CD4-positive, alpha-beta T cell treated with Interleukin-2 at 100 ng/mL for 4 hours (primary cell): ENCODE results near the gene CAMTA1.
"Not testable (repeated sequence)": the region's sequence is repeated elsewhere in the genome, so short reads cannot be mapped to it uniquely, and the experiment has no call there.

ENCODE experiments used
- DNase-seq: peaks from one replicate; pipeline ENCODE4 v3.0.0-alpha.2; 2020; ENCODE audit warnings: low spot score

Gene CAMTA1

GRCh38 chr1:7702365-7702764 is 917.1 kb downstream of the CAMTA1 start:
- DNase-seq: no peak

- no peak for DNase-seq
These were observed 918.3 kb downstream of the CAMTA1 start for GRCh38 chr1:7703321-7704213.

GRCh38 chr1:7704214-7705047 is 919.2 kb downstream of the CAMTA1 start:
- peak; percentile 91 for DNase-seq

GRCh38 chr1:7705048-7705907 is 920.0 kb downstream of the CAMTA1 start:
- DNase-seq: peak; percentile 40

DNA sequence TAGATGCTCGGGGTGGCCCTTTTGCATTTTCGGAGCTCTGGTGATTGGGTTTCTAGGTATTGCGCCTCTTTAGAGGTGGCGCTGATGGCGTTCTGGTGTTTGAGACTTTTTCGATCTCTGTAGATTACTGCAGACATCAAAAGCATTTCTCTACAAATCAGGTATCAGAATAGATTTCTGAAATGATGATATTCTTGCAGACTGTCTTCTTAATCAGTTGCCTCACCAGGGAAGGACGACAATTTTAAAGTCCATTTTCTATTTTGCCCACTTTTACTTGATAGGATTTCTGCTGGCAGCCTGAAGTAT is 920.6 kb downstream of the CAMTA1 start:
- no peak for DNase-seq

- DNase-seq: no peak
These were observed 922.3 kb downstream of the CAMTA1 start for GRCh38 chr1:7707527-7707926.

- DNase-seq: not testable (repeated sequence)
These were observed 922.8 kb downstream of the CAMTA1 start for GRCh38 chr1:7708065-7708464.

GRCh38 chr1:7710859-7711258 is 925.6 kb downstream of the CAMTA1 start:
- DNase-seq: no peak

DNA sequence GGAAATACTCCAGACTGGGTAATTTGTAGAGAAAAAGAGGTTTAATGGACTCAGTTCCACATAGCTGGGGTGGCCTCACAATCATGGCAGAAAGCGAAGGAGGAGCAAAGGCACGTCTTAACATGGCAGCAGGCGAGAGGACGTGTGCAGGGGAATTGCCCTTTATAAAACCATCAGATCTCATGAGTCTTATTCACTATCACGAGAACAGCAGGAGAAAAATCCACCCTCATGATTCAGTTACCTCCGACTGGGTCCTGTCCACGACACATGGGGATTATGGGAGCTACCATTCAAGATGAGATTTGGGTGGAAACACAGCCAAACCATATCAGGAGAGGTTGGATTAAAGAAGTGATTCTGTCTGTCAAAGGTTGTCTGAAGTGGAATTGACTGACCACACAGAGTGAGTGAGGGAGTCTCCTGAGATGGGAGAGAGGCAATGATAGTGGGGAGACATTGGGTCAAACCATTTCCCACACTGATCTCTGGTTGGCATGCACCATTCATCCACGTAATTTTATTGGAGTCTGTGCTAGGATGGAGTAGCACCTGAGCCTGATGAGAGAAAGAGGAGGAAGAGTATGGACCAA is 927.6 kb downstream of the CAMTA1 start:
- DNase-seq: no peak

DNA sequence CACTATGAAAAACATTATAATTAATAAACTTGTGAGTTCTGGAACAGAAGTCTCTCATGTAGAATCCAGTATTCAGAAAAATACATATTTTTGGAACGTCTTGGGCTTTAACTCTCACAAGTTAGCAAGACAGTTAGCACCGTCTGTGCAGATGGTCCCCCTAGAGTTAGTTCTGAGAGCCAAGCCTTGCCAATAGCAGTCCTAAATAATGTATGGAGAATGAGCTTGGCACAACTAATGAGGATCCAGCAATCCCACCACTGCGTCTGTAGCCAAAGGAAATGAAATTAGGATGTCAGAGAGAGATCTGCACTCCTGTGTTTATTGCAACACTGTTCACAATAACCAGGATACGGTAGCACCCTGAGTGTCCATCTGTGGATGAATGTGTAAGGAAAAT is 931.3 kb downstream of the CAMTA1 start:
- DNase-seq: no peak

GRCh38 chr1:7717748-7718368 is 932.6 kb downstream of the CAMTA1 start:
- no peak for DNase-seq

- DNase-seq: no peak
These were observed 934.3 kb downstream of the CAMTA1 start for GRCh38 chr1:7719468-7720094.

DNA sequence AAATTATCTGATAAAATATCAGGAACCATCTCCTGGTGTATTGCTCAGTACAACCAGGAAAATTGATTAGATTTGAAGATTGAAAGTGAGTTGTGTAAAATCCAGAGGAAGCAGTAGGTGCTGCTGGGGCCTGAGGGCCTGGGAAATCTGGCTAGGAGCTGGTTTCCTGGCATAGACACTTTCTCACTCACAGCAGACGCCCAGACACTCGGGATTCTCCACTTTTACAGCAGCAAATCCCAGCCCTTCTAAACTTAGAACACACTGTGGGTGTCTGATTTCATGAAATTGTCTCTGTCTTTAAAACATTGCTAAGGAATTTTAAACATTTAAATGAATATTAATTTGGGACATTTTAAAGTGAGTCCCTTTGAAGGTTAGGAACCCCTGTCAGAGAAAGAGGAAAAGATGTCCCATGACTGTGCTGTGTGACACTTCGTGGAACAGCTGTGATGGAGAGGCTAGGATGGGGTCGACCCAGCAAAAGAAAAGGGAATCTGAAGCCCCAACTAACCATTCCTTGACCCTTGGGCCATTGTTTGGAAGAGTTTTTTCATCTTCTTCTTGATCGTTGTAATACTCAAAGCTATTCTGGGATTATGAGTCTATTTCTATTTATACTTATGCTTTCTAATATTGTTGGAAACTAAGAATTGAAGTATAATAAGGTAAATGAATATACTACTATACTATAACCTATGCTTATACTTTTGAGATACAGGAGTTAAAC is 936.9 kb downstream of the CAMTA1 start:
- no peak for DNase-seq

DNA sequence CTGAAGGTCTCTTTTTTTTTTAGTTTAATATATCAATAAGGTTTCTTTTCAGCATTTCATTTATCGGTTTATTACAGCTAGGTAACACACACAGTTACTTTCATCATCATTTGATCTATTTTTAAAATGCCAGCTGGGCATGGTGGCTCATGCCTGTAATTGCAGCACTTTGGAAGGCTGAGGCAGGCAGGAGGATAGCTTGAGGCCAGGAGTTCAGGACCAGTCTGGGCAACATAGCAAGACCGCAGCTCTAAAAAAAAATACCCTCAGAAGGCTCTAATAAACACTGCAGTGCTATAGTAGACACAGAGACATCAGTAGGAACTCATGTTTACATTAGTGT is 937.4 kb downstream of the CAMTA1 start:
- no peak for DNase-seq

GRCh38 chr1:7726623-7727022 is 941.4 kb downstream of the CAMTA1 start:
- no peak for DNase-seq

DNA sequence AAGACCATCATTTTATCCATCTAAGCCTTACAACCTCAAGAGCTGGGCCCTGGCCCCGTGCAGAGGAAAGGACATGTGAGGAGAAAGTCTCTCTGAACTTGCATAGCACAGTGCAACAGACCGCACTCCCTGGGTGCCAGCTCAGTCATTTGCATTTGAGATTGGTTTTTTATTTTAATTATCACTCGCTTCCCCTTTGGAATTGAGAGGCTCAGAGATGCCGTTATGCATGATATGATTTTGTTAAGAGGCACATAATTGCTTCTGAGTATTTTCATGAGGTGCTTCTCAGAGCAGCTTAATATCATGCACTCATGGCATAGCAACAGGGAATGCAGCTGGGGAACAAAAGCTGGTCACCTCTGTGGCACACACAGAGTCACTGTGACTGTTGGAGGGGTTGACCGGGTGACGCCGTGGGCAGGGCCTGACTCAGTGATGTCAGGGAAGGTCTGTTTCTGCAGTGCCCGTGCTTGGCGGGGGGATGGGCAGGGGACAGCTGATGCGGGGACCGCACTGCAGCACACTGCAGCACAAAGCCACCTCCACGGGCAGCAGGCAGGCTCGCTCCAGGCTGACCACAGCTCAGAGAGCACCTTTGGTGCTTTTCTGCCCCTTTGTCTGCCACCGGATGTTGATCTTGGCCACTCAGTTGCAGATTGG is 942.7 kb downstream of the CAMTA1 start:
- DNase-seq: no peak

- DNase-seq: no peak
These were observed 944.5 kb downstream of the CAMTA1 start for GRCh38 chr1:7729761-7730160.

DNA sequence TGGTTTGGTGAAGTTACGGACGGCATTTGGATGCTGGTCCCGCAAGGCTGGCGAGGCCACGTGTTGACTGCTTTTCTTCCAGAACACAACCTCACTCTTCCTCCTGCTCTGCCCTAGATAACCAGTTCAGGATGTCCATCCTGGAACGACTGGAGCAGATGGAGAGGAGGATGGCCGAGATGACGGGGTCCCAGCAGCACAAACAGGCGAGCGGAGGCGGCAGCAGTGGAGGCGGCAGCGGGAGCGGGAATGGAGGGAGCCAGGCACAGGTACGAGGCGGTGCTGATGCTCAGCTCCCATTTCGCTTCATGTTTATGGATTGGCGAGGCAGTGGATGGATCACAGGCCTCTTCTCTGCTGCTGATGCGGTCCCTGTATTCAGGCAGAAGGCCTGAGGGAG is 947.1 kb downstream of the CAMTA1 start:
- DNase-seq: no peak

DNA sequence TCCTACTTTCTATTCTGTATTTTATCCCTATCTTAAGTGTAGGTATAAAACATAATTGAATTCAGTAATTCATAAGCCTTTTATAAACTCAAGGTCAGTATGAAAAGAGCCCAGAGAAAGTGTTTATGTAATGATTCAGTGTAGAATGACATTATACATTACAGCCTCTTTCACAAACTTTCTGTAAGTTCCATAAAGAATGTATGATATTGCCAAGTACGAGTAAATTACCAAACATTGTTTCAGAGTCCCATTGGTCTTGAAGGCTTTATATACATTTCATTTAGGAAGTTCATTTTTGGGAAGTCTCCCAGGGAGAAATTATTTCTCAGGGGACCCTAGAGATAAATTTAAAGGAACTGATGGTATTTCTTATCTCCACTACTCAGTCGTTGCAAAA is 948.0 kb downstream of the CAMTA1 start:
- DNase-seq: no peak

DNA sequence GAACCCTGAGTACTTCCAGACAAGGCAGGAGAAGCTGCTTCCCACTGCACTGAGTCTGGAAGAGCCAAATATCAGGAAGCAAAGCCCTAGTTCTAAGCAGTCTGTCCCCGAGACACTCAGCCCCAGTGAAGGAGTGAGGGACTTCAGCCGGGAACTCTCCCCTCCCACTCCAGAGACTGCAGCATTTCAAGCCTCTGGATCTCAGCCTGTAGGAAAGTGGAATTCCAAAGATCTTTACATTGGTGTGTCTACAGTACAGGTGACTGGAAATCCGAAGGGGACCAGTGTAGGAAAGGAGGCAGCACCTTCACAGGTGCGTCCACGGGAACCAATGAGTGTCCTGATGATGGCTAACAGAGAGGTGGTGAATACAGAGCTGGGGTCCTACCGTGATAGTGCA is 952.8 kb downstream of the CAMTA1 start:
- no peak for DNase-seq
